ENCODE data around the gene SIDT2. TPM values are rescaled to one million over a fixed set of nuclear protein-coding genes. Genes with fewer than 3 reads are reported as not detected.

SIDT2 gene
- total RNA-seq (2022; extraction: Qiagen RNA extraction) = 4.5 to 5.5 TPM (median 5.2 TPM) in 5 replicates

GRCh38 chr11:117178210-117179034, at the start of gene SIDT2:
TSS of gene SIDT2 (plus strand) at chr11:117178743. CDS start at chr11:117179264, 521 bp downstream.

GRCh38 chr11:117143871-117144476, 34.6 kb upstream of the SIDT2 start, which contains the start of gene PAFAH1B2:
TSS of gene PAFAH1B2 (plus strand) at chr11:117144287. CDS start at chr11:117152448, 8,161 bp downstream.

GRCh38 chr11:117199053-117199915, 20.7 kb downstream of the SIDT2 start, which contains the start of gene TAGLN:
TSS of gene TAGLN (plus strand) at chr11:117199370. CDS start at chr11:117203014, 3,644 bp downstream.

GRCh38 chr11:117231842-117232091, 53.2 kb downstream of the SIDT2 start, which contains the start of gene PCSK7:
TSS of gene PCSK7 (minus strand) at chr11:117232073. CDS start at chr11:117229844, 2,229 bp downstream.

GRCh38 chr11:117232092-117232878, 53.7 kb downstream of the SIDT2 start, which contains the start of gene RNF214:
TSS of gene RNF214 (plus strand) at chr11:117232671. CDS start at chr11:117234273, 1,602 bp downstream.

Other genes starting within 250 kb of the SIDT2 start
- gene SIK3, start 80.3 kb upstream of the SIDT2 start, total RNA-seq (2022; extraction: Qiagen RNA extraction) = 7.3 to 9.2 TPM (median 7.9 TPM) in 5 replicates
- gene PAFAH1B2, start 34.5 kb upstream of the SIDT2 start, total RNA-seq (2022; extraction: Qiagen RNA extraction) = 30.7 to 45.0 TPM (median 33.6 TPM) in 5 replicates
- 62.9 to 145 TPM (median 109 TPM) in 5 replicates for gene TAGLN, start 20.6 kb downstream of the SIDT2 start, total RNA-seq (2022; extraction: Qiagen RNA extraction)
- 15.8 to 20.5 TPM (median 17.9 TPM) in 5 replicates for gene PCSK7, start 53.3 kb downstream of the SIDT2 start, total RNA-seq (2022; extraction: Qiagen RNA extraction)
- gene RNF214, start 53.9 kb downstream of the SIDT2 start, total RNA-seq (2022; extraction: Qiagen RNA extraction) = 9.4 to 13.9 TPM (median 12.1 TPM) in 5 replicates
- gene BACE1-AS, start 112.6 kb downstream of the SIDT2 start, total RNA-seq (2022; extraction: Qiagen RNA extraction) = 1.8 to 2.5 TPM (median 2.0 TPM) in 5 replicates
- gene BACE1, start 137.5 kb downstream of the SIDT2 start, total RNA-seq (2022; extraction: Qiagen RNA extraction) = 9.1 to 11.3 TPM (median 10.3 TPM) in 5 replicates
- 16.3 to 17.7 TPM (median 17.0 TPM) in 5 replicates for gene CEP164, start 149.1 kb downstream of the SIDT2 start, total RNA-seq (2022; extraction: Qiagen RNA extraction)

All from A549 treated with AZD2906 at 1 μM for 4 hours (cell line).